ENCODE data around the gene PLXNA4.
"Not testable (repeated sequence)": the region's sequence is repeated elsewhere in the genome, so short reads cannot be mapped to it uniquely, and the experiment has no call there.

The PLXNA4 gene

DNA sequence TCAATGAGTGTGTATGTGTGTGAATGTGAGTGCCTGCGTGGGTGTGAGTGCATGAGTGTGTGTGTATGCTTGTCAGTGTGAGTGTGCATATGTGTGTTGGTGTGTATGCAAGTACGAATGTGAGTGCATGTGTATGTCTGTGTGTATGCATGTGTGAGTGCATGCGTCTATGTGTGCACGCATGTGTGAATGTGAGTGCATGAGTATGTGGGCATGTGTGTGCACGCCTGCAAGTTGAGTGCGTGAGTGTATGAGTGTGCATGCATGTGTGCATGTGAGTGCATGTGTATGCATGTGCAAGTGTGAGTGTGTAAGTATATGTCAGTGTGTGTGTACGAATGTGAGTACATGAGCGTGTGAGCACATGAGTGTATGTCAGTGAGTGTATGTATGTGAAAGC is 399.6 kb downstream of the PLXNA4 start:
- Histone ChIP-seq H3K36me3 (replicated peaks) (no peaks in the 10 kb centered on the region), H3K27ac (no peak overlapping the region), H3K4me3 (ENCODE audit: low read depth, low read length) (no peak overlapping the region), H3K27me3 (replicated peaks) (no peaks in the 10 kb centered on the region)
- TF ChIP-seq, protein P1, sequence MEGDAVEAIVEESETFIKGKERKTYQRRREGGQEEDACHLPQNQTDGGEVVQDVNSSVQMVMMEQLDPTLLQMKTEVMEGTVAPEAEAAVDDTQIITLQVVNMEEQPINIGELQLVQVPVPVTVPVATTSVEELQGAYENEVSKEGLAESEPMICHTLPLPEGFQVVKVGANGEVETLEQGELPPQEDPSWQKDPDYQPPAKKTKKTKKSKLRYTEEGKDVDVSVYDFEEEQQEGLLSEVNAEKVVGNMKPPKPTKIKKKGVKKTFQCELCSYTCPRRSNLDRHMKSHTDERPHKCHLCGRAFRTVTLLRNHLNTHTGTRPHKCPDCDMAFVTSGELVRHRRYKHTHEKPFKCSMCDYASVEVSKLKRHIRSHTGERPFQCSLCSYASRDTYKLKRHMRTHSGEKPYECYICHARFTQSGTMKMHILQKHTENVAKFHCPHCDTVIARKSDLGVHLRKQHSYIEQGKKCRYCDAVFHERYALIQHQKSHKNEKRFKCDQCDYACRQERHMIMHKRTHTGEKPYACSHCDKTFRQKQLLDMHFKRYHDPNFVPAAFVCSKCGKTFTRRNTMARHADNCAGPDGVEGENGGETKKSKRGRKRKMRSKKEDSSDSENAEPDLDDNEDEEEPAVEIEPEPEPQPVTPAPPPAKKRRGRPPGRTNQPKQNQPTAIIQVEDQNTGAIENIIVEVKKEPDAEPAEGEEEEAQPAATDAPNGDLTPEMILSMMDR (IDR thresholded peaks at IDR 0.05; ENCODE audit: low read depth, low read length, missing control alignments) = no peak
- no peak for DNase-seq
- in situ Hi-C loops (cut with HindIII; ENCODE audit: low pct_ligation_motif_present, low sequenced_read_pairs) = no loop called here

DNA sequence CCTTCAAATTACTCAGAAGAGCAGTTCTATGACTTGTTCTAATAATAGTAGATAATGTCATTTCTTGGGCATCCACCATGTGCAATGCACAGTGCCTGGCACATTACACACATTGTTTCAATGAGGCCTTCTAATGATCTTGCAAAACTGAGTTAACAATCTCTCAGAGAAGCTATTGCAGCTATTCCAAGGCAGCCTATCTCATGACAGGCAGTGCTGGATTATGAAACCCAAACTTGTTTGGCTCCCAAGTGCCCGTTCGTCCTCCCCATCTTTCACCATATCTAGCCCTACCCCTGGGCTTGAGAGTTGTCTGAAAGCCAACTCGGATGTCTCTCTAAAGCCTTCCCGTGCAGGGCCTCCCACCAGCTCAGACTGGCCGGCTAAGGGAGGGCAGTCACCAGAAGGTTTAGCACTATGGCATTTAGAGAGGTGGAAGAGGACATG is 405.1 kb downstream of the PLXNA4 start:
- Histone ChIP-seq H3K27ac (no peak overlapping the region), H3K27me3 (replicated peaks) (no peaks in the 10 kb centered on the region), H3K4me3 (ENCODE audit: low read depth, low read length) (no peak overlapping the region), H3K36me3 (replicated peaks) (no peaks in the 10 kb centered on the region)
- TF ChIP-seq, protein P1 (IDR thresholded peaks at IDR 0.05; ENCODE audit: low read depth, low read length, missing control alignments) = no peak
- in situ Hi-C loops (cut with HindIII; ENCODE audit: low pct_ligation_motif_present, low sequenced_read_pairs) = no loop called here
- no peak for DNase-seq

DNA sequence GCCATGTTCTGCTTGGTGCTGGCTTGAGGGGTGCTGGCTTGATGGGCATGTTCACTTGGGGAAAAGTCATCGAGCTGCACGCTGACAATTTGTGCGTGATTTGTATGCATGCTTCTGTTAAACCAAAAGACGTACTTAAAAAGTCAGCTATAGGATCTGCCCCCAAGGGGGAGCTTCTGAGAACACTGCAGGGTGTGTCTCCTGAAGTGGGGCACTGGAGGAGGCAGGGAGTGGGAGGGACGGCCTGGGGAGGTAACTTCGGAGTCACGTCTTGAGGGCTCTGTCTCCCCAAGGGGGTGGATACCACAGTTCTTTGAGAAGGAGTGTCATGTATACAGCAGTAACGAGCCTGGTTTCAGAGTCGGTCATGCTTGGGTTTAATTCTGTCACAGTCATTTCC is 406.5 kb downstream of the PLXNA4 start:
- TF ChIP-seq, protein P1 (IDR thresholded peaks at IDR 0.05; ENCODE audit: low read depth, low read length, missing control alignments) = no peak
- no peak for DNase-seq
- H3K27me3 ChIP-seq (replicated peaks) = no peaks in the 10 kb centered on the region
- H3K4me3 ChIP-seq (ENCODE audit: low read depth, low read length) = no peak overlapping the region
- in situ Hi-C loops (cut with HindIII; ENCODE audit: low pct_ligation_motif_present, low sequenced_read_pairs) = no loop called here
- no peak overlapping the region for H3K27ac ChIP-seq
- no peaks in the 10 kb centered on the region for H3K36me3 ChIP-seq (replicated peaks)

DNA sequence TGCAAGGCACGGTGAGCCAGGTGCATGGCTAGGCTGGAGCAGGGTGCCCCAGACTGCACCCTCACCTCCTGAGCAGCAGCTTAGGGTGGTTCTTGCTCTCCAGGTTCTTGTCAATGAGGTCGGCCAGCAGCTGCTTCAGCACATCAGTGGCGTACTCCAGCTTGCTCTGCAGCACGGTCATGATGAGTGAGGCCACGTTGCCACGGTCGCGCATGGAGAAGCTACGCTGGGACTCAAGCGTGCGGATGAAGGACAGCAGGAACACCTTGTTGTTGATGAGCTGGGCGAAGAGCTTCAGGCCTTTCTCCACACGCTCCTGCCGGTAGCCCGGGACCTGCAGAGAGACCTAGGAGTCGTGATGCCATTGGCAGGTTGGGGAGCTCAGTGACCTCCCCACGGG is 408.0 kb downstream of the PLXNA4 start:
- Histone ChIP-seq H3K27me3 (replicated peaks) (no peaks in the 10 kb centered on the region), H3K27ac (no peak overlapping the region), H3K36me3 (replicated peaks) (no peaks in the 10 kb centered on the region), H3K4me3 (ENCODE audit: low read depth, low read length) (no peak overlapping the region)
- no peak for DNase-seq
- in situ Hi-C loops (cut with HindIII; ENCODE audit: low pct_ligation_motif_present, low sequenced_read_pairs) = no loop called here
- TF ChIP-seq, protein P1 (IDR thresholded peaks at IDR 0.05; ENCODE audit: low read depth, low read length, missing control alignments) = no peak

DNA sequence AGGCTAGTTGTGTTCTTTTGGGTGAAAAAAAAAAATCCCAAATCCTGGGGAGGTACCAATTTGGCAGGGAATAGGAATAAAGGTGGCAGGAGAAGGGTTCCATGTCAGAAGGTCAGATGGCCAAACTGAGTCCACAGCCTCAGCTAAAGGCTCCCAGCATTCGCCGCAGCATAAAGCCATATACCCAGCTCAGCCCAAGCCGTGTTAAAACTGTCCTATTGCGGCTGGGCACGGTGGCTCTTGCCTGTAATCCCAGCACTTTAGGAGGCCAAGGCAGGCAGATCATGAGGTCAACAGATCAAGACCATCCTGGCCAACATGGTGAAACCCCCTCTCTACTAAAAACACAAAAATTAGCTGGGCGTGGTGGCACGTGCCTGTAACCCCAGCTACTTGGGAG is 410.6 kb downstream of the PLXNA4 start:
- H3K27me3 ChIP-seq (replicated peaks); H3K27ac ChIP-seq; in situ Hi-C loops (cut with HindIII; ENCODE audit: low pct_ligation_motif_present, low sequenced_read_pairs); DNase-seq; H3K36me3 ChIP-seq (replicated peaks); H3K4me3 ChIP-seq (ENCODE audit: low read depth, low read length): not testable (repeated sequence)

DNA sequence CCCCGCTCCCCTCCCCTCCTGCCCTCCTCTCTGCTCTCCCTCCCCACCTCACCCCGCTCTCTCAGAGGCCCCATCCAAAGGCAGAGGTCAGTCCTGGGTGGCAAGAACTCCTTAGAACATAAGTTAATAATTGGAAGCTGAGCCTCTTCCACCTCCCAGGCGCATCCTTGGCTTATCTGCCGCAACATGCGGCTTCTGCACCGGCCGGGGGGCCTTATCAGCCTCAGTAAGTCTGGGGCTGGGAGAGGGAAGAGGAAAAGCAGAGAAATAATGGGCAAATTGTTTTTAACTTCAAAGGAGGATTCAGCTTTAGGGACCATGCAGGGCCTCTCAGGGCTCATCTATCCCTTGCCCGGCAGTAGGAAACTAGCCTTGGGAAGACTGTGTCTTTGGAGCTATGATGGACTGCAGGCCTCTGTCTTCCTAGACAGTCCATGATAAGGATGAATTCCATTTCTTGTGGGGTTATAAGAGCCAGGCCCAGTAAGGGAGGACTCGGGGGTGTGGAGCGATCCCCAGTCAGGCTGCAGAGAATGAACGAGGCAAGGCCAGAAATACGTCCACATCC is 411.6 kb downstream of the PLXNA4 start:
- DNase-seq = no peak
- in situ Hi-C loops (cut with HindIII; ENCODE audit: low pct_ligation_motif_present, low sequenced_read_pairs) = no loop called here
- Histone ChIP-seq H3K27ac (no peak overlapping the region), H3K36me3 (replicated peaks) (no peaks in the 10 kb centered on the region), H3K27me3 (replicated peaks) (no peaks in the 10 kb centered on the region), H3K4me3 (ENCODE audit: low read depth, low read length) (no peak overlapping the region)
- TF ChIP-seq, protein P1 (IDR thresholded peaks at IDR 0.05; ENCODE audit: low read depth, low read length, missing control alignments) = no peak

All from brain microvascular endothelial cell (primary cell).